HUES6 (cell line): ENCODE results near the gene MBNL2.

Experiments used
- H3K27ac ChIP-seq: 2 replicates; pipeline ENCODE4 v1.7.0; 2013; ENCODE audit warnings: low read depth, mild to moderate bottlenecking, low read length, inconsistent platforms
- H3K27me3 ChIP-seq: 2 replicates; pipeline ENCODE4 v1.6.1; 2013; ENCODE audit warnings: low read length; ENCODE audit not compliant: control insufficient read depth, insufficient read depth
- H3K36me3 ChIP-seq: 2 replicates; pipeline ENCODE4 v1.6.1; 2013; ENCODE audit warnings: low read length; ENCODE audit not compliant: control insufficient read depth, insufficient read depth
- H3K4me1 ChIP-seq: 2 replicates; pipeline ENCODE4 v1.6.1; 2013; ENCODE audit warnings: low read length; ENCODE audit not compliant: control insufficient read depth, insufficient read depth
- H3K4me3 ChIP-seq: 2 replicates; pipeline ENCODE4 v1.5.1; 2013; ENCODE audit warnings: low read depth, low read length
- H3K9ac ChIP-seq: one replicate; pipeline ENCODE4 v1.6.1; 2013; ENCODE audit warnings: mild to moderate bottlenecking, low read length
- H3K9me3 ChIP-seq: 2 replicates; pipeline ENCODE4 v1.6.1; 2013; ENCODE audit warnings: low read depth, low read length; ENCODE audit not compliant: control insufficient read depth, insufficient read depth

Gene MBNL2

GRCh38 chr13:97254816-97255215 is 32.7 kb downstream of the MBNL2 start:
- H3K36me3 ChIP-seq: no peaks in the 10 kb centered on the region
- no peak overlapping the region for H3K27ac ChIP-seq
- peaks cover 16% of the 10 kb centered on the region for H3K4me1 ChIP-seq
- no peaks in the 10 kb centered on the region for H3K9me3 ChIP-seq
- no peak overlapping the region for H3K4me3 ChIP-seq
- H3K27me3 ChIP-seq: no peaks in the 10 kb centered on the region
- no peak overlapping the region for H3K9ac ChIP-seq

- Histone ChIP-seq H3K9me3 (no peaks in the 10 kb centered on the region), H3K4me1 (peaks cover 16% of the 10 kb centered on the region), H3K27ac (no peak overlapping the region), H3K9ac (no peak overlapping the region), H3K27me3 (no peaks in the 10 kb centered on the region), H3K4me3 (no peak overlapping the region), H3K36me3 (no peaks in the 10 kb centered on the region)
Observed at GRCh38 chr13:97255515-97256021, 33.4 kb downstream of the MBNL2 start.

GRCh38 chr13:97256343-97256783 is 34.2 kb downstream of the MBNL2 start:
- Histone ChIP-seq H3K4me3 (no peak overlapping the region), H3K36me3 (no peaks in the 10 kb centered on the region), H3K27me3 (no peaks in the 10 kb centered on the region), H3K27ac (no peak overlapping the region), H3K9me3 (no peaks in the 10 kb centered on the region), H3K9ac (no peak overlapping the region), H3K4me1 (peaks cover 16% of the 10 kb centered on the region)

- Histone ChIP-seq H3K9ac (no peak overlapping the region), H3K4me3 (no peak overlapping the region), H3K4me1 (peaks cover 16% of the 10 kb centered on the region), H3K9me3 (no peaks in the 10 kb centered on the region), H3K27me3 (no peaks in the 10 kb centered on the region), H3K36me3 (no peaks in the 10 kb centered on the region), H3K27ac (no peak overlapping the region)
Observed at GRCh38 chr13:97257228-97257755, 35.2 kb downstream of the MBNL2 start.

- Histone ChIP-seq H3K36me3 (no peaks in the 10 kb centered on the region), H3K9me3 (no peaks in the 10 kb centered on the region), H3K27ac (no peak overlapping the region; the same call in 1 of the 2 replicates), H3K4me1 (peaks cover 16% of the 10 kb centered on the region), H3K27me3 (no peaks in the 10 kb centered on the region), H3K4me3 (no peak overlapping the region), H3K9ac (no peak overlapping the region)
Observed at GRCh38 chr13:97257800-97258799, 36.0 kb downstream of the MBNL2 start.

GRCh38 chr13:97258801-97259200 is 36.7 kb downstream of the MBNL2 start:
- Histone ChIP-seq H3K27me3 (no peaks in the 10 kb centered on the region), H3K36me3 (no peaks in the 10 kb centered on the region), H3K9me3 (no peaks in the 10 kb centered on the region), H3K9ac (no peak overlapping the region), H3K4me1 (peaks cover 16% of the 10 kb centered on the region), H3K4me3 (no peak overlapping the region), H3K27ac (no peak overlapping the region)

- Histone ChIP-seq H3K4me1 (peaks cover 16% of the 10 kb centered on the region), H3K9ac (no peak overlapping the region), H3K27me3 (no peaks in the 10 kb centered on the region), H3K27ac (no peak overlapping the region), H3K9me3 (no peaks in the 10 kb centered on the region), H3K4me3 (no peak overlapping the region), H3K36me3 (no peaks in the 10 kb centered on the region)
Observed at GRCh38 chr13:97259410-97259797, 37.3 kb downstream of the MBNL2 start.

- H3K27ac ChIP-seq: no peak overlapping the region
- no peaks in the 10 kb centered on the region for H3K36me3 ChIP-seq
- H3K9me3 ChIP-seq: no peaks in the 10 kb centered on the region
- no peaks in the 10 kb centered on the region for H3K27me3 ChIP-seq
- H3K4me3 ChIP-seq: no peak overlapping the region
- no peak overlapping the region for H3K9ac ChIP-seq
- H3K4me1 ChIP-seq: peaks cover 16% of the 10 kb centered on the region
Observed at GRCh38 chr13:97259798-97260714, 37.9 kb downstream of the MBNL2 start.

GRCh38 chr13:97261254-97262005 is 39.3 kb downstream of the MBNL2 start:
- Histone ChIP-seq H3K27me3 (no peaks in the 10 kb centered on the region), H3K4me1 (peaks cover 20% of the 10 kb centered on the region), H3K4me3 (no peak overlapping the region), H3K36me3 (no peaks in the 10 kb centered on the region), H3K9ac (no peak overlapping the region), H3K9me3 (no peaks in the 10 kb centered on the region), H3K27ac (no peak overlapping the region)

GRCh38 chr13:97262058-97262457 is 39.9 kb downstream of the MBNL2 start:
- no peak overlapping the region for H3K27ac ChIP-seq
- H3K9ac ChIP-seq: no peak overlapping the region
- H3K4me1 ChIP-seq: peaks cover 25% of the 10 kb centered on the region
- H3K27me3 ChIP-seq: no peaks in the 10 kb centered on the region
- no peaks in the 10 kb centered on the region for H3K9me3 ChIP-seq
- H3K36me3 ChIP-seq: no peaks in the 10 kb centered on the region
- H3K4me3 ChIP-seq: no peak overlapping the region
